Trophoblast cell (in vitro differentiated cells and primary cell): ENCODE results near the gene NRAS.
A peak's percentile ranks its signal among the peaks of the same experiment; 100 is the strongest.

ENCODE experiments used
- DNase-seq, 2 donors: peaks; one replicate each; pipeline ENCODE4 v3.0.0-alpha.2; 2016
- H2AFZ ChIP-seq: 2 replicates; pipeline ENCODE4 v1.6.1; 2013; ENCODE audit warnings: low read length, moderate library complexity, mild to moderate bottlenecking; ENCODE audit not compliant: insufficient read depth, poor library complexity
- H2AK5ac ChIP-seq: 2 replicates; pipeline ENCODE4 v1.6.1; 2013; ENCODE audit warnings: mild to moderate bottlenecking, low read length
- H2BK120ac ChIP-seq: 2 replicates; pipeline ENCODE4 v1.6.1; 2013; ENCODE audit warnings: low read length, mild to moderate bottlenecking, moderate library complexity; ENCODE audit not compliant: insufficient read depth, poor library complexity
- H2BK12ac ChIP-seq: 2 replicates; pipeline ENCODE4 v1.6.1; 2013; ENCODE audit warnings: mild to moderate bottlenecking, low read length, moderate library complexity
- H2BK5ac ChIP-seq: 2 replicates; pipeline ENCODE4 v1.6.1; 2013; ENCODE audit warnings: low read length, low read depth, moderate library complexity, mild to moderate bottlenecking; ENCODE audit not compliant: poor library complexity
- H3K14ac ChIP-seq: 2 replicates; pipeline ENCODE4 v1.6.1; 2013; ENCODE audit warnings: mild to moderate bottlenecking, low read length
- H3K18ac ChIP-seq: 2 replicates; pipeline ENCODE4 v1.6.1; 2013; ENCODE audit warnings: mild to moderate bottlenecking, low read length
- H3K23ac ChIP-seq: 2 replicates; pipeline ENCODE4 v1.6.1; 2013; ENCODE audit warnings: low read length
- H3K27ac ChIP-seq: 2 replicates; pipeline ENCODE4 v1.5.1; 2013; ENCODE audit warnings: low read depth, mild to moderate bottlenecking, inconsistent platforms, low read length, moderate library complexity
- H3K27me3 ChIP-seq: 2 replicates; pipeline ENCODE4 v1.6.1; 2013; ENCODE audit warnings: inconsistent platforms, mild to moderate bottlenecking, low read length, moderate library complexity; ENCODE audit not compliant: insufficient read depth
- H3K36me3 ChIP-seq, 2 experiments: 1 replicate in 1 of 2; 2 replicates in 1 of 2; pipeline ENCODE4 v1.6.1; 2013; ENCODE audit warnings: low read length in 2 of 2, mild to moderate bottlenecking in 2 of 2, moderate library complexity in 1 of 2; ENCODE audit not compliant: insufficient read depth in 2 of 2, control insufficient read depth in 1 of 2
- H3K4ac ChIP-seq: 2 replicates; pipeline ENCODE4 v1.6.1; 2013; ENCODE audit warnings: low read depth, mild to moderate bottlenecking, low read length, moderate library complexity
- H3K4me1 ChIP-seq, 2 experiments: 1 replicate in 1 of 2; 2 replicates in 1 of 2; pipeline ENCODE4 v1.6.1; 2013; ENCODE audit warnings: low read length in 2 of 2, mild to moderate bottlenecking in 2 of 2, moderate library complexity in 1 of 2; ENCODE audit not compliant: insufficient read depth in 2 of 2, control insufficient read depth in 1 of 2
- H3K4me2 ChIP-seq: 2 replicates; pipeline ENCODE4 v1.6.1; 2013; ENCODE audit warnings: inconsistent platforms, mild to moderate bottlenecking, low read length, moderate library complexity
- H3K4me3 ChIP-seq: 2 replicates; pipeline ENCODE4 v1.5.1; 2013; ENCODE audit warnings: mild to moderate bottlenecking, low read depth, low read length, inconsistent platforms
- H3K79me1 ChIP-seq: one replicate; pipeline ENCODE4 v1.6.1; 2013; ENCODE audit warnings: low read length
- H3K79me2 ChIP-seq: 2 replicates; pipeline ENCODE4 v1.6.1; 2013; ENCODE audit warnings: low read length, mild to moderate bottlenecking; ENCODE audit not compliant: control insufficient read depth, insufficient read depth, poor library complexity
- H3K9ac ChIP-seq: 2 replicates; pipeline ENCODE4 v1.6.1; 2013; ENCODE audit warnings: mild to moderate bottlenecking, low read length
- H3K9me3 ChIP-seq: 2 replicates; pipeline ENCODE4 v1.6.1; 2013; ENCODE audit warnings: low read depth, mild to moderate bottlenecking, control low read depth, inconsistent platforms, low read length; ENCODE audit not compliant: insufficient read depth
- H4K12ac ChIP-seq: 2 replicates; pipeline ENCODE4 v1.6.1; 2013; ENCODE audit warnings: low read depth, mild to moderate bottlenecking, low read length, moderate library complexity
- H4K8ac ChIP-seq: 2 replicates; pipeline ENCODE4 v1.6.1; 2013; ENCODE audit warnings: low read depth, mild to moderate bottlenecking, low read length, moderate library complexity
- H4K91ac ChIP-seq: one replicate; pipeline ENCODE4 v1.6.1; 2013; ENCODE audit warnings: low read depth, mild to moderate bottlenecking, low read length, moderate library complexity
- WGBS: extraction: QIAGEN DNeasy Blood & Tissue Kit; methylation state at CpG from one replicate; pipeline ENCODE4 v1.1.7; 2013; ENCODE audit warnings: missing lambda C conversion rate; ENCODE audit not compliant: insufficient read length, insufficient coverage; ENCODE audit errors: extremely low coverage; 5-methylcytosine and 5-hydroxymethylcytosine counted together

Gene NRAS

DNA sequence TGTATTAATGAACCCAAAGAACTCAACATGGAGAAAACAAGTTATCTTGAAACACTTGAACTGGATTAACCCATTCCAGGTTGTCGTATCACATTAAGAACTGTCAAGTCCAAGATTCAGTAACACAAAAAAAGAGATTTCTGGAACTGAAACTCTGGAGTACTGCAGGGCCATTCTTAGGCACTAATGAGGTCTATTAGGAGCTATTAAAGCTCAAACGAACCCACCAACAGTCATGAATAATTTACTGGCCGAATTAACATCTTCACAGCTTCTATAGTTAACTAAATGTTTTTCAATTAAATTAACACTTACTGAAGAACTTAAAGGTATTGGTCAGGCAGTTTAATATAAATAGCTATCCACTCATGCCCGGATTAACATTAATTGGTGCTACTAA lies 36.6 kb upstream of the NRAS start:
- H4K12ac ChIP-seq = no peak overlapping the region
- no CpG with 5 or more reads among the region's 4 CpGs for WGBS

DNA sequence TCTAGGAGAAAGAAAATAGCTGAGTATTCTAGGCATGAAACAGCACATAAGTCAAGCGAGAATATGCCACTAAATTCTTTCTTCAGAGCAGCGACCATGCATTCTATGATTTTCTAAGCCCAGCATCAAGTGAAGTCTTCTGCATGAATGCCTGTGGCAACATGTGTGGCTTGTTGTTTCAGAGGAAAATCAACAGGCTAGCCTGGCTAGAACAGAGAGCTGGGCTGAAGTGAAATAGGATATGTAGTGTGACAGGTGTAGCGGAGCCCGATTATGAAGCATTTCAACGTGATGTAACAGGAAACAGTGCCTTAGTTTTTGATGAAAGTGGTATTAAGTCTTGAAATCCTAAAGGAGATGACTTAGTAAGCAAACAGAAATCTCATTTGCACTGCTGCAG lies 34.2 kb upstream of the NRAS start:
- Histone ChIP-seq H3K4ac (peak overlapping the region; percentile 18), H4K8ac (no peak overlapping the region), H3K4me3 (no peak overlapping the region), H3K14ac (no peak overlapping the region), H3K79me2 (peaks cover 19% of the 10 kb centered on the region), H2AK5ac (no peak overlapping the region), H3K9ac (no peak overlapping the region), H3K9me3 (no peaks in the 10 kb centered on the region), H3K4me2 (no peak overlapping the region), H3K4me1 (peaks cover 0 to 4% of the 10 kb centered on the region in 2 experiments), H3K79me1 (no peaks in the 10 kb centered on the region), H3K27ac (no peak overlapping the region), H4K12ac (no peak overlapping the region), H3K18ac (no peak overlapping the region), H3K36me3 (peaks cover 4 to 8% of the 10 kb centered on the region in 2 experiments), H2AFZ (no peak overlapping the region), H2BK120ac (no peak overlapping the region), H2BK12ac (no peak overlapping the region), H4K91ac (no peak overlapping the region), H2BK5ac (no peak overlapping the region), H3K23ac (no peak overlapping the region), H3K27me3 (no peaks in the 10 kb centered on the region)
- no peak for DNase-seq
- WGBS = no CpG with 5 or more reads among the region's 5 CpGs

More for the DNA sequence above, 36.6 kb upstream of the NRAS start:
- Histone ChIP-seq H3K4ac (peak overlapping the region; percentile 85), H4K8ac (no peak overlapping the region), H3K4me1 (peaks cover 0 to 4% of the 10 kb centered on the region in 2 experiments), H3K9me3 (no peaks in the 10 kb centered on the region), H3K4me3 (no peak overlapping the region), H2BK5ac (no peak overlapping the region), H3K36me3 (peaks cover 0 to 6% of the 10 kb centered on the region in 2 experiments), H2AFZ (no peak overlapping the region), H3K4me2 (no peak overlapping the region), H3K14ac (no peak overlapping the region), H3K23ac (no peak overlapping the region), H2BK120ac (no peak overlapping the region), H3K79me2 (peaks cover 30% of the 10 kb centered on the region), H3K27me3 (no peaks in the 10 kb centered on the region), H2AK5ac (no peak overlapping the region), H2BK12ac (no peak overlapping the region), H3K79me1 (peaks cover 8% of the 10 kb centered on the region), H3K18ac (no peak overlapping the region), H3K9ac (no peak overlapping the region), H4K91ac (no peak overlapping the region), H3K27ac (no peak overlapping the region)
- DNase-seq = no peak

- no peak overlapping the region for H2BK120ac ChIP-seq
- H3K9ac ChIP-seq = no peak overlapping the region
- H2AFZ ChIP-seq = no peak overlapping the region
- no peaks in the 10 kb centered on the region for H3K79me1 ChIP-seq
- no peaks in the 10 kb centered on the region for H3K4me1 ChIP-seq
- H3K4ac ChIP-seq = peak overlapping the region; percentile 47
- DNase-seq = no peak
- no peaks in the 10 kb centered on the region for H3K27me3 ChIP-seq
- H4K8ac ChIP-seq = no peak overlapping the region
- no peak overlapping the region for H2BK12ac ChIP-seq
- H3K23ac ChIP-seq = no peak overlapping the region
- H3K4me2 ChIP-seq = no peak overlapping the region
- peaks cover 17% of the 10 kb centered on the region for H3K79me2 ChIP-seq
- H4K12ac ChIP-seq = no peak overlapping the region
- no peak overlapping the region for H4K91ac ChIP-seq
- H2AK5ac ChIP-seq = no peak overlapping the region
- no peak overlapping the region for H3K18ac ChIP-seq
- no peak overlapping the region for H3K27ac ChIP-seq
- no peak overlapping the region for H3K4me3 ChIP-seq
- H3K14ac ChIP-seq = no peak overlapping the region
- H2BK5ac ChIP-seq = no peak overlapping the region
- H3K9me3 ChIP-seq = no peaks in the 10 kb centered on the region
- peaks cover 4 to 8% of the 10 kb centered on the region in 2 experiments for H3K36me3 ChIP-seq
- WGBS = no CpG with 5 or more reads among the region's 5 CpGs
These were observed 33.3 kb upstream of the NRAS start for GRCh38 chr1:114749835-114750234.

GRCh38 chr1:114746450-114747121 lies 30.0 kb upstream of the NRAS start:
- Histone ChIP-seq H3K27ac (no peak overlapping the region), H3K4me1 (no peaks in the 10 kb centered on the region), H3K14ac (no peak overlapping the region), H3K27me3 (no peaks in the 10 kb centered on the region), H3K18ac (no peak overlapping the region), H2AFZ (no peak overlapping the region), H2BK120ac (no peak overlapping the region), H3K9me3 (no peaks in the 10 kb centered on the region), H3K9ac (no peak overlapping the region), H4K8ac (no peak overlapping the region), H3K4ac (peak overlapping the region; percentile 33), H2BK5ac (no peak overlapping the region), H4K91ac (no peak overlapping the region), H2AK5ac (no peak overlapping the region), H3K79me1 (no peaks in the 10 kb centered on the region), H3K4me3 (no peak overlapping the region), H2BK12ac (no peak overlapping the region), H4K12ac (no peak overlapping the region), H3K36me3 (peaks cover 10 to 16% of the 10 kb centered on the region in 2 experiments), H3K23ac (no peak overlapping the region), H3K4me2 (no peak overlapping the region), H3K79me2 (peaks cover 11% of the 10 kb centered on the region)
- no CpG with 5 or more reads among the region's 6 CpGs for WGBS
- DNase-seq = no peak
